Nephron (organoid): ENCODE data around the gene FBXW4.

Experiments used
- H3K27ac Mint-ChIP-seq, 3 experiments: 2 replicates each; pipeline ENCODE4 v1.8.0; 2020; ENCODE audit warnings: mixed read lengths in 3 of 3, mild to moderate bottlenecking in 2 of 3, moderate library complexity in 1 of 3
- H3K27me3 Mint-ChIP-seq: 2 replicates; pipeline ENCODE4 v1.8.0; 2021; ENCODE audit warnings: low read depth, mild to moderate bottlenecking, moderate library complexity, mixed read lengths
- H3K36me3 Mint-ChIP-seq: 2 replicates; pipeline ENCODE4 v1.8.0; 2020; ENCODE audit warnings: low read depth, mixed read lengths
- H3K4me1 Mint-ChIP-seq: 2 replicates; pipeline ENCODE4 v1.8.0; 2020; ENCODE audit warnings: mixed read lengths
- H3K4me3 Mint-ChIP-seq, 3 experiments: 2 replicates each; pipeline ENCODE4 v1.8.0; 2020; ENCODE audit warnings: mild to moderate bottlenecking in 3 of 3, mixed read lengths in 3 of 3, moderate library complexity in 2 of 3
- H3K9me3 Mint-ChIP-seq: 2 replicates; pipeline ENCODE4 v1.8.0; 2020; ENCODE audit warnings: mixed read lengths
- TF ChIP-seq, protein P1 (sequence below), 3 experiments: fragments of 200-600 bp; sonication (generic); IDR thresholded peaks; one replicate each; pipeline ENCODE4 v1.5.0; 2021; ENCODE audit warnings: antibody characterized with exemption in 3 of 3; ENCODE audit not compliant: unreplicated experiment in 3 of 3

The FBXW4 gene

DNA sequence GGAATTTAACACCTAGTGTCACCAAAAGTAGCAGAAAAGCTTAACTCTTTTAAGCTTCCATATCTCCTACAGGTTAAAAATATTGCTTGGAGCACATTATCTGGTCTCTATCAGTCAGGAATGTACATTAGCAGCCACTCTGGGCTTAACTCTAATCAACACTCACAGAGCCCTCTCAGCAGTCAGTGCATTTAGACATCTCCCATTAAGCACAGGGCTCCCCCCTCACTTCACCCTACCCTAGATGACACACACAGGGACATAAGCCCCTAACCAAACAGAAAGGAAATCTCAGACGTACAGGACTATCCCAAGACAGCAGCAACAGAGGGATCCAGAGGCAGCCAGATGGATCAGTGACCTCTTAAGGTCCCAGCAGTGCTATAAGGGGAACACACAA, 26.4 kb downstream of the FBXW4 start:
- H3K9me3 Mint-ChIP-seq, result no peaks in the 10 kb centered on the region
- no peaks in the 10 kb centered on the region for H3K27me3 Mint-ChIP-seq
- no peak overlapping the region for H3K27ac Mint-ChIP-seq
- peaks cover 6% of the 10 kb centered on the region for H3K4me1 Mint-ChIP-seq
- no peak overlapping the region for H3K4me3 Mint-ChIP-seq
- TF ChIP-seq, protein P1, sequence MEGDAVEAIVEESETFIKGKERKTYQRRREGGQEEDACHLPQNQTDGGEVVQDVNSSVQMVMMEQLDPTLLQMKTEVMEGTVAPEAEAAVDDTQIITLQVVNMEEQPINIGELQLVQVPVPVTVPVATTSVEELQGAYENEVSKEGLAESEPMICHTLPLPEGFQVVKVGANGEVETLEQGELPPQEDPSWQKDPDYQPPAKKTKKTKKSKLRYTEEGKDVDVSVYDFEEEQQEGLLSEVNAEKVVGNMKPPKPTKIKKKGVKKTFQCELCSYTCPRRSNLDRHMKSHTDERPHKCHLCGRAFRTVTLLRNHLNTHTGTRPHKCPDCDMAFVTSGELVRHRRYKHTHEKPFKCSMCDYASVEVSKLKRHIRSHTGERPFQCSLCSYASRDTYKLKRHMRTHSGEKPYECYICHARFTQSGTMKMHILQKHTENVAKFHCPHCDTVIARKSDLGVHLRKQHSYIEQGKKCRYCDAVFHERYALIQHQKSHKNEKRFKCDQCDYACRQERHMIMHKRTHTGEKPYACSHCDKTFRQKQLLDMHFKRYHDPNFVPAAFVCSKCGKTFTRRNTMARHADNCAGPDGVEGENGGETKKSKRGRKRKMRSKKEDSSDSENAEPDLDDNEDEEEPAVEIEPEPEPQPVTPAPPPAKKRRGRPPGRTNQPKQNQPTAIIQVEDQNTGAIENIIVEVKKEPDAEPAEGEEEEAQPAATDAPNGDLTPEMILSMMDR (IDR thresholded peaks at IDR 0.05; ENCODE audit: unreplicated experiment in 3 of 3), result no peak
- peaks cover 74% of the 10 kb centered on the region for H3K36me3 Mint-ChIP-seq

DNA sequence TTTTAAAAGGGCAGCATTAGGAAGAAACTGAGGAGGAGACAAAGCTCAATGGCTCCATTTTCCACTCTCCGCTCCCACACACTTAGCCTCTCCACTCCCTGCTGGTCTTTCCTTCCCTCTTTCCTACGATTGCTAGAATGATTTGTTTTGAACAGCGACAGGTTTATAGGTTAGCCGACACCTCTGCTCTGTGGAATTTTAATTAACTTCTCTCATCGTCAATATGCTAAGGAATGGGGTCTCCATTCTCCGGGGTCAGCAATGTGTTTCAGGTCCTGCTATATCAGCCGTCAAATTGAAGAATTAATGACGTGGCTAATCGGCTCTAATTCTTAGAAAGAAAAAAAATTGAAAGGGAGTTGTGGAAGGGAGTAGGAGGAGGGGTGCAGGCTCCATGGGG, 28.9 kb downstream of the FBXW4 start:
- Mint-ChIP-seq H3K27me3 (no peaks in the 10 kb centered on the region), H3K27ac (peak overlapping the region; percentile 19 to 86 (median 24)), H3K4me3 (no peak overlapping the region), H3K4me1 (peaks cover 6% of the 10 kb centered on the region), H3K36me3 (peaks cover 70% of the 10 kb centered on the region), H3K9me3 (no peaks in the 10 kb centered on the region)
- TF ChIP-seq, protein P1 (IDR thresholded peaks at IDR 0.05; ENCODE audit: unreplicated experiment in 3 of 3), result no peak

DNA sequence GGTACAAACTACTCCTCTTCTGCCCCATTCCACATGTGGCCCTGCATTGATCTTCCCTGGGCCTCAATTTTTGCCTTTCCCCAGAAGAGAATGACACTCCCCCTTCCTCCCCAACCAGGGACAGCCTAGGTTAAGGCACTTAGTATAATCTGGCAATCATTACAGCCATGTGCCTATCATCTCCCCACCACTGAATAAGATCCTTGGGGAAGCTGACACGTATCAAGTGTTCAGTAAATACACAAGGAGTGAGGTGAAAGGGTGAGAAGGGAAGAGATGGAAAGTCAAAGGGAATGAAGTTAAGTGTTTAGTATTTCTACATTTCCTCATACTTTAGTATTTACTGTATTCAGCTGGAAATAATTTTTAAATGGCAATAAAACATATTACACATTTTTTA, 31.9 kb downstream of the FBXW4 start:
- Mint-ChIP-seq H3K9me3 (no peaks in the 10 kb centered on the region), H3K36me3 (peaks cover 63% of the 10 kb centered on the region), H3K4me3 (no peak overlapping the region), H3K27ac (no peak overlapping the region), H3K4me1 (peaks cover 6% of the 10 kb centered on the region), H3K27me3 (no peaks in the 10 kb centered on the region)
- TF ChIP-seq, protein P1 (IDR thresholded peaks at IDR 0.05; ENCODE audit: unreplicated experiment in 3 of 3), result no peak

DNA sequence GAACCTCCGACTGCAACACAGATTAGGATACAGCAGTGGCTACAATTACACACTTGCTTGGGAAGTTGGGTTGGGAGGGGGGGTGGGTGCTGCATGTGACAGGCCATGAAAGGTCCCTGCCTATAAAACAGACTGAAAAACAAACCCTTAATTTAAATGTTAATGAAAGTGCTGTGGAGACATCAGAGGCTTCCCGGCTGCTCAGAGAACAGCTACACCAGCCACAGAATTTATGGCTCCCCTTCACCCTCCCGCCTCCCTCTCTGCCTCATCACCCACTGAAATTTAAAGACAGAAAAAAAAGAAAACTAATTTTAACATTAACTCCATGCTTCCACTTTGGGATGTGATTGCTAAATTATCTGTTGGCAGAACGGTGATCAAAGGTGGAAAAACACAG, 34.7 kb downstream of the FBXW4 start:
- H3K27ac Mint-ChIP-seq, result peak overlapping the region in 1 of 3 experiments; percentile 34

DNA sequence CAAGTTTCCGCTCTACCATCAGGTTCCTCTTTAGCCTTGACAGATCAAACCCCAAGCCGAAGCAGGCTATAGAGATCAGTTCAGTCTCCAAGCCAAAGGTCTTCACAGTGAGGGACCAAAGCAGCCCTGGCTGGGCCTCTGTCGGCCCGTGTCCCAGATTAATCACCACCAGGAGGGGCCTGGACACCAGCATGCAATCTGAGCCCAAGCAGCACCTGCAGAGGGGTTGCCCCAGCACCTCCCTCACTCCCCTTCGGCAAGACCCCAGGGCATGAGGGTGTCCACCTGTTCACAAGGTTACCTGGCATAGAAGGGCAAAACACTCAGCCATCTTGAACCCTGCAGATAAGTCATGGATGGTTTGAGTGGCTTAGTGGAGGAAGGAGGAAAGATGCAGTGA, 36.0 kb downstream of the FBXW4 start:
- TF ChIP-seq, protein P1 (IDR thresholded peaks at IDR 0.05; ENCODE audit: unreplicated experiment in 3 of 3), result no peak
- H3K4me1 Mint-ChIP-seq, result no peaks in the 10 kb centered on the region

More for the DNA sequence above, 34.7 kb downstream of the FBXW4 start:
- no peaks in the 10 kb centered on the region for H3K27me3 Mint-ChIP-seq
- peaks cover 67% of the 10 kb centered on the region for H3K36me3 Mint-ChIP-seq
- no peak overlapping the region for H3K4me3 Mint-ChIP-seq
- TF ChIP-seq, protein P1 (IDR thresholded peaks at IDR 0.05; ENCODE audit: unreplicated experiment in 3 of 3), result no peak
- no peaks in the 10 kb centered on the region for H3K4me1 Mint-ChIP-seq
- no peaks in the 10 kb centered on the region for H3K9me3 Mint-ChIP-seq

DNA sequence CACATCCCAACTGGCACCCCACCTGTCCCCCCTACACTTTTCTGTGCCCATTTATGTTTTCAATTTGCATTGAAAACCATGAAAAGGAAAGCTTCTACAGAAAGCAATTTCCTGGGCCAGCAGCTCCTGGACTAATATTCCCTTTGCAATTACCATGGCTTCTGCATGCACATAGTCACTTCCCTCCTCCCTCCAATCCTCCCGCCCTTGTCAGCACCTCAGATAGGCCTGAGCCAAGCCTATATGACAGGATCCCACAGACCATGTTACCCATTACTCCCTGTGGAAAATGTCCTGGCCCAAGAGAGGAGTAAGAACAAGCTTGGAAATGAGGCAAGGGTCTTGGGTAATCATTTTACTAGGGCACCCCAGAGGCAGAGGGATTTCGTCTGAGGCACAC, 38.1 kb downstream of the FBXW4 start:
- Mint-ChIP-seq H3K27me3 (no peaks in the 10 kb centered on the region), H3K9me3 (no peaks in the 10 kb centered on the region), H3K27ac (no peak overlapping the region), H3K4me3 (no peak overlapping the region), H3K4me1 (no peaks in the 10 kb centered on the region), H3K36me3 (peaks cover 47% of the 10 kb centered on the region)
- TF ChIP-seq, protein P1 (IDR thresholded peaks at IDR 0.05; ENCODE audit: unreplicated experiment in 3 of 3), result no peak

More for the DNA sequence above, 36.0 kb downstream of the FBXW4 start:
- Mint-ChIP-seq H3K9me3 (no peaks in the 10 kb centered on the region), H3K4me3 (no peak overlapping the region), H3K27ac (no peak overlapping the region), H3K27me3 (no peaks in the 10 kb centered on the region), H3K36me3 (peaks cover 64% of the 10 kb centered on the region)
